Renal cortex interstitium (tissue), 15 donors: ENCODE results near the gene FCGR2B. TPM values are rescaled to one million over a fixed set of nuclear protein-coding genes. Genes with fewer than 3 reads are reported as not detected.
"Not testable (repeated sequence)": the region's sequence is repeated elsewhere in the genome, so short reads cannot be mapped to it uniquely, and the experiment has no call there.

ENCODE experiments used
- DNase-seq, 11 donors: peaks; one replicate each; pipeline ENCODE4 v3.0.0-alpha.2; 2013; ENCODE audit warnings: low read depth in 9 of 11, low spot score in 4 of 11; ENCODE audit errors: extremely low read depth in 1 of 11
- long read RNA-seq, 16 experiments: transcript quantifications; one replicate each; lab custom pipeline, GENCODE V29; 2026
- polyA plus RNA-seq, 3 donors: library from polyadenylated mRNA; unstranded; fragments of 120-200 nt; gene quantifications; one replicate each; pipeline ENCODE4 v1.2.1, GENCODE V29; 2013; ENCODE audit not compliant: insufficient read length in 3 of 3

Gene FCGR2B
- under 1 TPM; 0.38 to 0.73 (median 0.56) TPM for polyA plus RNA-seq
- long read RNA-seq, donor 1: 0 reads
- long read RNA-seq, donor 2: 0 reads
- long read RNA-seq, donor 3: 0 reads
- long read RNA-seq, donor 4: 0 reads
- long read RNA-seq, donor 5: 0 reads
- long read RNA-seq, donor 6: 0 reads
- long read RNA-seq, donor 7: 0 reads
- long read RNA-seq, donor 8: 0 reads
- long read RNA-seq, donor 9: 0 reads
- long read RNA-seq, donor 10: 0 reads
- long read RNA-seq, donor 11: 0 reads
- long read RNA-seq, donor 12: 0 reads
- long read RNA-seq, donor 13: 0 reads
- long read RNA-seq, donor 14: 0 reads
- long read RNA-seq, donor 15: 0 reads
- long read RNA-seq, donor 16: 0 reads

GRCh38 chr1:161662684-161663339, at the start of gene FCGR2B:
FCGR2B (plus strand) TSS chr1:161663143; CDS start chr1:161663242, 99 bp downstream.
- not testable (repeated sequence) for DNase-seq

GRCh38 chr1:161616417-161616816, 46.5 kb upstream of the FCGR2B start:
- DNase-seq: not testable (repeated sequence)

GRCh38 chr1:161618517-161618916, 44.4 kb upstream of the FCGR2B start:
- DNase-seq: not testable (repeated sequence)

- DNase-seq: not testable (repeated sequence)
These were observed 42.5 kb upstream of the FCGR2B start for GRCh38 chr1:161620399-161620798.

- peak in 5 of 11 donors; percentile 9 to 24 (median 19) for DNase-seq
These were observed 41.6 kb upstream of the FCGR2B start for GRCh38 chr1:161621181-161622000.

GRCh38 chr1:161622054-161622453, 40.9 kb upstream of the FCGR2B start:
- not testable (repeated sequence) for DNase-seq

- DNase-seq: not testable (repeated sequence)
These were observed 39.4 kb upstream of the FCGR2B start for GRCh38 chr1:161623401-161624051.

GRCh38 chr1:161624605-161625004, 38.3 kb upstream of the FCGR2B start:
- not testable (repeated sequence) for DNase-seq

GRCh38 chr1:161626445-161627146, 36.3 kb upstream of the FCGR2B start:
- DNase-seq: not testable (repeated sequence)

- not testable (repeated sequence) for DNase-seq
These were observed 32.7 kb upstream of the FCGR2B start for GRCh38 chr1:161630128-161630742.

GRCh38 chr1:161631076-161631475, 31.9 kb upstream of the FCGR2B start, which contains the start of gene FCGR3B:
FCGR3B (minus strand) TSS chr1:161631176; CDS start chr1:161631094, 82 bp downstream.
- DNase-seq: no peak

- not testable (repeated sequence) for DNase-seq
These were observed 27.9 kb upstream of the FCGR2B start for GRCh38 chr1:161634993-161635392.

GRCh38 chr1:161636189-161636782, 26.7 kb upstream of the FCGR2B start:
- not testable (repeated sequence) for DNase-seq

GRCh38 chr1:161636976-161637375, 26.0 kb upstream of the FCGR2B start:
- not testable (repeated sequence) for DNase-seq

- not testable (repeated sequence) for DNase-seq
These were observed 24.5 kb upstream of the FCGR2B start for GRCh38 chr1:161638251-161638993.

GRCh38 chr1:161639203-161639602, 23.7 kb upstream of the FCGR2B start:
- DNase-seq: not testable (repeated sequence)

GRCh38 chr1:161642697-161643096, 20.2 kb upstream of the FCGR2B start:
- not testable (repeated sequence) for DNase-seq
